ENCODE measurements around the gene ATP2B3. TPM values are rescaled to one million over a fixed set of nuclear protein-coding genes. Genes with fewer than 3 reads are reported as not detected.

The ATP2B3 gene
- total and polyA plus RNA-seq, 4 experiments from 2014 or later, result 0.09 TPM; not detected in 3

DNA sequence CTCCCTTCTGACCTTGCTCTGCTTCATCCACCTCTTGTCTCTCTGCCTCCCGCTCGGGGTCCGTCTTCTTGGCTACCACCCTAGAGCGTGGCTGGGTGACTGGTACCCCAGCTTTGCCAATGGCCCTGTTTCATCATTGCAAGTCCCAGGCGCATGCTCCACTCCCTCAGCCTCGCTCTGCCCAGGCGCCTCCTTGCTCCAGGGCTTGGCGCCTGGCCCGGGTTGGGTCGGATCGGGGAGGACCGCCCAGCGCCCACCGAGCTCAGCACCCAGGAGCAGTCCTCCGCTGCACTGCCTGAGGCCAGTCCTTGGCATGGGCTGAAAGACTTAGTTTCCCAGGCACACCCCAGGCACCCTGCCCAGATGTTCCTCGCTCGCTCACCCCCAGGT lies 22.1 kb upstream of the ATP2B3 start:
- Mint-ChIP-seq H3K9me3 (no peaks in the 10 kb centered on the region), H3K4me1 (no peaks in the 10 kb centered on the region), H3K4me3 (no peak overlapping the region), H3K27ac (no peak overlapping the region), H3K36me3 (no peaks in the 10 kb centered on the region), H3K27me3 (no peaks in the 10 kb centered on the region)
- ChIA-PET POLR2A (ENCODE audit: partially characterized antibody) (no interaction called here), CTCF (ENCODE audit: partially characterized antibody) (no interaction called here)
- Histone ChIP-seq H3K36me3 (ENCODE audit: insufficient read depth, low read length) (no peaks in the 10 kb centered on the region), H3K4me1 (ENCODE audit: insufficient read depth, low read length) (no peaks in the 10 kb centered on the region), H3K9me3 (ENCODE audit: control insufficient read depth in 1 of 2, low read length in 2 of 2) (no peaks in the 10 kb centered on the region), H3K27ac (ENCODE audit: low read depth, low read length) (no peak overlapping the region), H3K4me3 (ENCODE audit: low read length in 2 of 2) (no peak overlapping the region), H3K27me3 (ENCODE audit: insufficient read depth, low read length) (no peaks in the 10 kb centered on the region)
- no peak for DNase-seq
- intact Hi-C loops (cut with micrococcal nuclease), result no loop called here

DNA sequence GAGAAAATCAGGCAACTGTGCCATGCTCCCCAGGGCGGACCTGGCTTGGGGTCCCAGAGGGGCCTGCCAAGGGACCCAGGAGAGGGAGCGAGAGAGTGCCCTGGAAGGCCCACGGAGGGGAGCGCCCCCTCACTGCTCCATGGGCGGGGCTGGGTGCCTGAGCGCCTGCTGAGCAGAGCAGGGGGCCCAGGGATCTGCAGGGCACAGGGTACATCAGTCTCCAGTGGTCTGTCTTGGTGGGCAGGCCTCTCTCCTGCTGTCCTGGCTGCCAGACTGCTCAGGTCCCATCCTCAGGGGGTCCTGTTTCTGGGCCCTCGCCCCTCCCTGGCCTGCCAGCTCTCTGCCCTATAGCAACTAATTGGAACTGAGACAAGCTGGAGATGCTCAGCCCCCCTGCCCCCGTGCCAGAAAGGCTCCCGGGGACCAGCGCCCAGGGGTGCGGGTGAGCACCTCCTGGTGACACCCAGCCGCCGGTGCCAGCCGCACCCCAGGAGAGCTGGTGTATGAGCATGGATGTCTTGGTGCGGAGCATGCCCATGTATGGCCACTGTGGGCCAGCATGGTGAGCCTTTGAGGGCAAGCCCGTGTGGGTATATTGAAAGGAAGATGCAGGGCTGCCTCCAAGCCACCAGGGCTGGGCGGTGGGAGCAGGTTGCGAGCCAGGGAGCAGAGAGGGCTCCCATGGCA lies 21.4 kb upstream of the ATP2B3 start:
- Histone ChIP-seq H3K36me3 (ENCODE audit: insufficient read depth, low read length) (no peaks in the 10 kb centered on the region), H3K27ac (ENCODE audit: low read depth, low read length) (no peak overlapping the region), H3K9me3 (ENCODE audit: control insufficient read depth in 1 of 2, low read length in 2 of 2) (no peaks in the 10 kb centered on the region), H3K4me1 (ENCODE audit: insufficient read depth, low read length) (no peaks in the 10 kb centered on the region), H3K4me3 (ENCODE audit: low read length in 2 of 2) (no peak overlapping the region), H3K27me3 (ENCODE audit: insufficient read depth, low read length) (no peaks in the 10 kb centered on the region)
- POLR2A ChIA-PET (ENCODE audit: partially characterized antibody), result no interaction called here
- H3K36me3 Mint-ChIP-seq, result no peaks in the 10 kb centered on the region
- DNase-seq, result no peak
- CTCF ChIA-PET (ENCODE audit: partially characterized antibody), result interaction anchor here (0.7 kb wide), 1 partner anchor 25 kb away, joined by 5 read pairs; the partner anchor contains the start of gene HAUS7
- H3K27ac Mint-ChIP-seq, result no peak overlapping the region
- intact Hi-C loops (cut with micrococcal nuclease), result no loop called here
- H3K9me3 Mint-ChIP-seq, result peaks cover 0 to 1% (median 0%) of the 10 kb centered on the region in 8 donors
- H3K4me3 Mint-ChIP-seq, result no peak overlapping the region
- H3K27me3 Mint-ChIP-seq, result no peaks in the 10 kb centered on the region
- no peaks in the 10 kb centered on the region for H3K4me1 Mint-ChIP-seq

DNA sequence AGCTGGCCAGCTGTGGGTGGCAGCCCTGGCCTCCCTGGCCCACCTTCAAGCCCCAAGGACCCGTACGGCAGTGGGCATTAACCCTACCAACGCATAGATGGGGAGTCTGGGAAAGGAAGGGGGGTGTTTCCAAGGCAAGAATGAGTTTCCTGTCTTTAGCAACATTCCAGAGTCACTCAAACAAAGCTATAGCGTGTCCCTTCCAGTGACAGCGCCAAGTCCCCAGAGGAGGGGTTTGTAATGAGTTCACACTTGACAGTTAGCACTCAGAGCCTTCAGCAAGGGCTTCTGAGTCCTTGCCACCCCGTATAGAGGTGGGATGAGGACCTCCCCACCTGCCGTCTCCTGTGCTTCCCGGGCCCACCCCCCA lies 20.9 kb upstream of the ATP2B3 start:
- no peak for DNase-seq
- no peaks in the 10 kb centered on the region for H3K36me3 Mint-ChIP-seq
- ChIA-PET POLR2A (ENCODE audit: partially characterized antibody) (no interaction called here), CTCF (ENCODE audit: partially characterized antibody) (interaction anchor here (0.7 kb wide), 1 partner anchor 26 kb away, joined by 5 read pairs; the partner anchor contains the start of gene HAUS7)
- H3K4me3 ChIP-seq (ENCODE audit: low read length in 2 of 2), result no peak overlapping the region
- no peaks in the 10 kb centered on the region for H3K27me3 ChIP-seq (ENCODE audit: insufficient read depth, low read length)
- no peaks in the 10 kb centered on the region for H3K4me1 ChIP-seq (ENCODE audit: insufficient read depth, low read length)
- H3K36me3 ChIP-seq (ENCODE audit: insufficient read depth, low read length), result no peaks in the 10 kb centered on the region
- no peaks in the 10 kb centered on the region for H3K9me3 ChIP-seq (ENCODE audit: control insufficient read depth in 1 of 2, low read length in 2 of 2)
- no peaks in the 10 kb centered on the region for H3K27me3 Mint-ChIP-seq
- peaks cover 0 to 1% (median 0%) of the 10 kb centered on the region in 8 donors for H3K9me3 Mint-ChIP-seq
- H3K27ac ChIP-seq (ENCODE audit: low read depth, low read length), result no peak overlapping the region
- H3K27ac Mint-ChIP-seq, result no peak overlapping the region
- H3K4me1 Mint-ChIP-seq, result no peaks in the 10 kb centered on the region
- no peak overlapping the region for H3K4me3 Mint-ChIP-seq
- intact Hi-C loops (cut with micrococcal nuclease), result no loop called here

DNA sequence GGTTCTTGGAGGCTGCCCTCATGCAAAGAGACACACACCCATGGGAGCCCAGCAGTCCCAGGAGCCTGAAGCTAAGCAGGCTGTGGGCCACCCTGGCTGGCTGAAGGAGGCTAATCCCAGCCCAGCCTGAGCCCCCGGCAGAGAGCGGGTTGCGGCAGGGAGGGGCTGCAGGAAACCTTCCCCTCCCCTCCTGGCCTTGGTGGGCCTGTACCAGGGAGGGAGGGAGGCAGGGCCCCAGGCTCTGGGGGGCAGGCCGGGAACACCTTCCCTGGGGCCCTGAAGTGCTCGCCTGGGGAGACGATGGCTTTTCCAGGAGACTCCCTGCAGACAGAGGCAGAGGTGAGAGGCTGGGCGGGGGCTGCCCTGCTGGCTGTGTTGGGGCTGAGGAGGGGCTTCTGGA lies 19.0 kb upstream of the ATP2B3 start:
- no peaks in the 10 kb centered on the region for H3K9me3 ChIP-seq (ENCODE audit: control insufficient read depth in 1 of 2, low read length in 2 of 2)
- Mint-ChIP-seq H3K27ac (no peak overlapping the region), H3K4me3 (no peak overlapping the region), H3K9me3 (peaks cover 0 to 1% (median 0%) of the 10 kb centered on the region in 8 donors), H3K4me1 (no peaks in the 10 kb centered on the region), H3K36me3 (no peaks in the 10 kb centered on the region), H3K27me3 (no peaks in the 10 kb centered on the region)
- no peak overlapping the region for H3K27ac ChIP-seq (ENCODE audit: low read depth, low read length)
- intact Hi-C loops (cut with micrococcal nuclease), result no loop called here
- no peak for DNase-seq
- no peaks in the 10 kb centered on the region for H3K36me3 ChIP-seq (ENCODE audit: insufficient read depth, low read length)
- H3K4me1 ChIP-seq (ENCODE audit: insufficient read depth, low read length), result no peaks in the 10 kb centered on the region
- H3K4me3 ChIP-seq (ENCODE audit: low read length in 2 of 2), result no peak overlapping the region
- no peaks in the 10 kb centered on the region for H3K27me3 ChIP-seq (ENCODE audit: insufficient read depth, low read length)
- ChIA-PET POLR2A (ENCODE audit: partially characterized antibody) (no interaction called here), CTCF (ENCODE audit: partially characterized antibody) (no interaction called here)

DNA sequence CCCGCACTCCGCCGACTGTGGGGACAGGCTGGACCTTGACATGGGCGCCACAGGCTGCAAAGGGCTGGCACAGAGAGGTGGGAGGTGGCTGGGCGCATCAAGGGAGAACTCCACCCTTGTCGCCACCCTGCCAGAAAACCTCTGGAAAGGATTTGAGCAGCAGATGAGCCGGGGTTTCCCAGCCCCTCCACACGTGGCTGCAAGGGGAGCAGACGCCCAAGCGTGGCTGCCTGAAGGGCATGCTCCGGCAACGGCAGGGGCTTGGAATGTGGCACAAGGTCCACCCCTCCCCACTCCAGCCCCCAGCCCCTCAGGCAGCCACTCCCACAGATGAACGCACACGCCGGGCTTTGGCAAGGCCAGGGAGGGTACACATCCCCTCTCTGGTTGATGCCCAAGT lies 18.1 kb upstream of the ATP2B3 start:
- intact Hi-C loops (cut with micrococcal nuclease), result no loop called here
- H3K36me3 ChIP-seq (ENCODE audit: insufficient read depth, low read length), result no peaks in the 10 kb centered on the region
- Mint-ChIP-seq H3K4me3 (no peak overlapping the region), H3K9me3 (peaks cover 0 to 1% (median 0%) of the 10 kb centered on the region in 8 donors), H3K4me1 (no peaks in the 10 kb centered on the region), H3K27ac (no peak overlapping the region), H3K27me3 (no peaks in the 10 kb centered on the region), H3K36me3 (no peaks in the 10 kb centered on the region)
- no peak overlapping the region for H3K4me3 ChIP-seq (ENCODE audit: low read length in 2 of 2)
- H3K27me3 ChIP-seq (ENCODE audit: insufficient read depth, low read length), result no peaks in the 10 kb centered on the region
- no peaks in the 10 kb centered on the region for H3K4me1 ChIP-seq (ENCODE audit: insufficient read depth, low read length)
- CTCF ChIA-PET (ENCODE audit: partially characterized antibody), result no interaction called here
- H3K27ac ChIP-seq (ENCODE audit: low read depth, low read length), result no peak overlapping the region
- POLR2A ChIA-PET (ENCODE audit: partially characterized antibody), result no interaction called here
- no peak for DNase-seq
- H3K9me3 ChIP-seq (ENCODE audit: control insufficient read depth in 1 of 2, low read length in 2 of 2), result no peaks in the 10 kb centered on the region

DNA sequence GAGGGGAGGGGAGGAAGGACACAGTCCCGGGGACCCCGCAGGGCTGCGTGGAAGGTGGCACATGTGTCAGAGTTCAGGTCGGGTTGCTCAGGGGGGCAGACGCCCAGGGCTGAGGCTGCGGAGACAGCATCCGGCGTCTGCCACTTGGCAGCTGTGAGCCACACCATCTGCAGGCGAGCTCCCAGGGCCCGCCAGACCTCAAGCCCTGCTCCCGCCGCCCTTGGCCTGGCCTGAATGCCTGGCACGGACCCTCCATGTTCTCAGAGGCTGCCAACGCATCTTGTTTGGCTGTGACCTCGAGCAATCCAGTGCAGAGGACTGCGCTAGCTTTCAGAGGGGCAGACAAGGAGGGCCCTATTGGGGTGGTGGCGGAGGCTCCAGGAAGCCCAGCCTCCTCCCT lies 17.6 kb upstream of the ATP2B3 start:
- H3K27ac ChIP-seq (ENCODE audit: low read depth, low read length), result no peak overlapping the region
- CTCF ChIA-PET (ENCODE audit: partially characterized antibody), result no interaction called here
- Mint-ChIP-seq H3K9me3 (peaks cover 0 to 1% (median 0%) of the 10 kb centered on the region in 8 donors), H3K27ac (no peak overlapping the region), H3K36me3 (no peaks in the 10 kb centered on the region), H3K27me3 (no peaks in the 10 kb centered on the region), H3K4me1 (no peaks in the 10 kb centered on the region), H3K4me3 (no peak overlapping the region)
- H3K27me3 ChIP-seq (ENCODE audit: insufficient read depth, low read length), result no peaks in the 10 kb centered on the region
- no peaks in the 10 kb centered on the region for H3K9me3 ChIP-seq (ENCODE audit: control insufficient read depth in 1 of 2, low read length in 2 of 2)
- POLR2A ChIA-PET (ENCODE audit: partially characterized antibody), result no interaction called here
- H3K4me3 ChIP-seq (ENCODE audit: low read length in 2 of 2), result no peak overlapping the region
- DNase-seq, result no peak
- no peaks in the 10 kb centered on the region for H3K36me3 ChIP-seq (ENCODE audit: insufficient read depth, low read length)
- intact Hi-C loops (cut with micrococcal nuclease), result no loop called here
- no peaks in the 10 kb centered on the region for H3K4me1 ChIP-seq (ENCODE audit: insufficient read depth, low read length)

DNA sequence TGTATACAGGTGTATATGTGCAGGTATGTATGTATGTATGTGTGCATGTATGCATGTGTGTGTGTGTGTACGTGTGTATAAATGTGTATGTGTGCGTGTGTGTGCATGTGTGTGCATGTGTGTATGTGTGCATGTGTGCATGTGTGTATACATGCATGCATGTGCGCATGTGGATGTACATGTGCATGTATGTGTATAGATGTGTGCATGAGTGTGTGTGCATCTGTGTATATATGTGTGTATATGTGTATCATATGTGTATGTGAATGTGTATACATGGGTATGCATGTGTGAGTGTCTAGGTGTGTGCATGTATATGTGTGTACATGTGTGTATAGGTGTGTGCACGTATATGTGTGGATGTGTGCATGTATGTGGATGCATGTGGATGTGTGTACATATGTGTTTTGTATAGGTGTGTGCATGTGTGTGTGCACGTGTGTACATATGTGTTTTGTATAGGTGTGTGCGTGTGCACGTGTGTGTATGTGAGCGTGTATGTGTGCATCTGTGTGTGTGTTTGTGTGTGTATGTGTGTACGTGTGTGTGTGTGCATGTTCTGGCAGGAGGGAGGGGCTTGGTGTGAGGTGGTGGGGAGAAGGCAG lies 16.7 kb upstream of the ATP2B3 start:
- no peaks in the 10 kb centered on the region for H3K27me3 Mint-ChIP-seq

More for the DNA sequence above, 16.7 kb upstream of the ATP2B3 start:
- peak overlapping the region in 2 of 7 donors; percentile 33 to 66 for H3K27ac Mint-ChIP-seq
- POLR2A ChIA-PET (ENCODE audit: partially characterized antibody), result no interaction called here
- CTCF ChIA-PET (ENCODE audit: partially characterized antibody), result no interaction called here
- Histone ChIP-seq H3K27me3 (ENCODE audit: insufficient read depth, low read length) (no peaks in the 10 kb centered on the region), H3K36me3 (ENCODE audit: insufficient read depth, low read length) (no peaks in the 10 kb centered on the region), H3K27ac (ENCODE audit: low read depth, low read length) (no peak overlapping the region), H3K4me1 (ENCODE audit: insufficient read depth, low read length) (no peaks in the 10 kb centered on the region), H3K9me3 (ENCODE audit: control insufficient read depth in 1 of 2, low read length in 2 of 2) (no peaks in the 10 kb centered on the region), H3K4me3 (ENCODE audit: low read length in 2 of 2) (no peak overlapping the region)
- no peaks in the 10 kb centered on the region for H3K36me3 Mint-ChIP-seq
- peaks cover 0 to 1% (median 0%) of the 10 kb centered on the region in 8 donors for H3K9me3 Mint-ChIP-seq
- no peaks in the 10 kb centered on the region for H3K4me1 Mint-ChIP-seq
- intact Hi-C loops (cut with micrococcal nuclease), result no loop called here
- no peak overlapping the region for H3K4me3 Mint-ChIP-seq
- no peak for DNase-seq

All from CD4-positive, alpha-beta memory T cell (primary cell).